ENCODE results near the gene MZT1.
"Not testable (repeated sequence)": the region's sequence is repeated elsewhere in the genome, so short reads cannot be mapped to it uniquely, and the experiment has no call there.

Gene MZT1, protein sequence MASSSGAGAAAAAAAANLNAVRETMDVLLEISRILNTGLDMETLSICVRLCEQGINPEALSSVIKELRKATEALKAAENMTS

DNA sequence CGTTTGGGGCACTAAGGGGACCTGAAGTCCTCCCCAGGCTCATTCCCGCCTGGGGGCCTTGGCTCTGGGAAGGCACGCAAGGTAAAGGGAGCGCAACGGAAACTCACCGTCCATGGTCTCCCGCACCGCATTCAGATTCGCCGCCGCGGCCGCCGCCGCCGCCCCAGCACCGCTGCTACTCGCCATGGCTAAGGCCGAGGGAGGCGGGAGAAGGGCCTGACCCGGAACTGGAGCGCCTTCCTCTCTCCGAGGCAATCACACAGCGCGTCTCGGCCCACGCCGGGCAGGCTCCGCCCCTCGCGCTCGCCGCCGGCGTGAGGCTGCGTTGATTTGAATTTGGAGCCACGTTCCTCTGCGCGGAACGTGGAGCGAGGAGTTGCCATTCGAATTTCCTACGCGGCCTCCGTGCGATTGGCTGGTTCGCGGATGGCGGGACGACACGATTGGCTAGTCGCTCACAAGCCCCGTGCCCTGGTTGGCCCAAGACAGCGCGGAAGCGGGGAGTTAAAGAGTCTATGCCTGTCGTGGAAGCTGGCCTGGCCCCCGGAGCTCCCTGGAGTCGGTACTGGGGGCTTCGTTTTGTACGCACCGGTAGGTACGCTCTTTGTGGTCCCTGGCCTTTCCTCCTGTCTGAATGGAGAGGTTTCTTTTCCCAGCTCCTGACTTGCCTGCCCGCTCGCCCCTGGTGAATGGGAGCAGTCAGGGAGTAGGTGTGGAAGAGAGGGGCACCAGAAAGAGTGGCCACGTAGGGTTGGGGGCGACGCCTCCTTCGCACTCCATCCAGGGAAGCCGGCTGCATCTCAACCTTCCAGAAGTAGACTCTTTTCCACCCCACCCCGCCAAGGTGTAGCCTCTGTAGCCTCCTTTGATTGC is at the start of gene MZT1, which contains the start of gene BORA:
Gene MZT1, minus strand, starts transcription at position 213 of the 873 bp plus-strand sequence. Its CDS starts 27 bp downstream, at position 186.
Gene BORA, plus strand, starts transcription at position 507 of the 873 bp plus-strand sequence. CDS start 1,018 bp downstream, outside the sequence.
- DNase-seq (ENCODE audit: low spot score) = peak; percentile 95

DNA sequence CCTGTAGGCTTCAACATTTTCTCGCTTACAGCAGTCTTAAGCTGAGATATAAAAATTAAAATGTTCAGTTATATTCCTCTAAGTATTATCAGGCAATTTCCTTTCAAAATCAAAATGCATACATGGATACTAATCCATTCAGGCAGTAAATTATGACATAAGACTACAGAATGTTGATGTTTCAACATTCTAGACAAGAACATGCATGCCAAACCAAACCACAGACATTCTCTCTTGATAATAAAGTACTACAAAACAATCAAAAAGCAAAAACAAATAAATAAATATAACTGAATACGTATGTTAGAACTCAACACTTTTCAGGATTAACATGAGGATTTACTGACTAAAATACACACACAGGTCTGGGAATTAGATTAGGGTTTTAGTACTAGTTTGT is 46.6 kb upstream of the MZT1 start:
- DNase-seq (ENCODE audit: low spot score) = no peak

DNA sequence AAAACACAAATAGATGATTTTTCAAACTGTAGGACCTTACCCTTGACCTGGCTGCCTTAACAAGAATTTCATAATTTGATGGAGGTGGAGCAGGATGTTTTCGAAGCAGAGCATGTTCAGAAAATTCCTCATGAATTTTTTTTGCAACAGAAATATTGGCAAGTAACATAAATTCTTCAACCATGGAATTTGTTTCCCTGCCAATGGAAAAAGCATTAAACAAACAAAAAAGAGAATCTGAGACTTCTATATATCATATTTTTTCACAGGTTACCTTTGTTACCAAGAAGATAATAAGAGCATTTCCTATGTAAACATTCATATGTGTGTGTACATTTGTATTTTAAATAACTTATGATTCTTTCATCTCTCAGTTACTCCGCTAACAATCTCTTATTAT is 36.0 kb upstream of the MZT1 start:
- no peak for DNase-seq (ENCODE audit: low spot score)

DNA sequence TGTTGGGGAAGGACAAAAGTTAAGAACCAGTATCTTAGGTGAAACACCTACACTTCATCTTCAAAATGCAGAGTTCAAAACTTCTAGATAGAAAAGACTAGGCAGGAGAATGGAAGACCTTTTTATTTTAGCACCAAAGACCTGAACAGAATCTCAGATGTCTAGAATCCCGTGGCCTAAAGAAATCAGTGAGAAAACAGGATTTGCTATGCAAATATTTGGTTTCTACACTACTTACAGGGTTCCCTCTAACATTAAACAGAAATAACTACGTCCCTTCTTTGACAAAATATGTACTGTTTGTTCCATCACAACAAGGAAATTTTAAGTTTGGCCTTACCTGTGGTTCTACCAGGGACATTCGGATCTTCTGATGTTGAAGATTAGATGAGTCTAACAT is 32.8 kb upstream of the MZT1 start:
- no peak for DNase-seq (ENCODE audit: low spot score)

DNA sequence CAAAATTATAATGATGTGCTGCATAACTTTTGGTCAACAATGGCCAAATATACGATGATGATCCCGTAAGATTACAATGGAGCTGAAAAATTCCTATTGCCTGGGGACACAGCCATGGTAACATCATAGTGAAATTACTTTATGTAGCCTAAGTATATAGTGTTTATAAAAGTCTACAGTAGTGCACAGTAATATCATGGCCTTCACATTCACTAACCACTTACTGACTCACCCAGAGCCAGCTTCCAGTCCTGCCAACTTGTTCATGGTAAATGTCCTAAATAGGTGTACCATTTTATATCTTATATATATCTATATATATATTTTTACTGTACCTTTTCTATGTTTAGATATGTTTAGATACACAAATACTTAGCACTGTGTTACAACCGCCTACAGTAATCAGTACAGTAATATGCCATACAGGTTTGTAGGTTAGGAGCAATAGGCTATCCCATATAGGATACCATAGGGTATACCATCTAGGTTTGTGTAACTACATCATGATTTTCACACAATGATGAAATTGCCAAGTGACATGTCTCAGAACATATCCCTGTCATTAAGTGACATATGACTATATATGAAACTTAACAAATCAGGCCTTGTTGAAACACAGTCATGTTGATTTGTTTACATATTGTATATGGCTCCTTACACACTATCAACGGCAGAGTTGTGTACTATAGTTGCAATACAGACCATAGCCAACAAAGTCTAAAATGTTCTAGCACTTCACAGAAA is 30.5 kb upstream of the MZT1 start:
- DNase-seq (ENCODE audit: low spot score) = no peak

DNA sequence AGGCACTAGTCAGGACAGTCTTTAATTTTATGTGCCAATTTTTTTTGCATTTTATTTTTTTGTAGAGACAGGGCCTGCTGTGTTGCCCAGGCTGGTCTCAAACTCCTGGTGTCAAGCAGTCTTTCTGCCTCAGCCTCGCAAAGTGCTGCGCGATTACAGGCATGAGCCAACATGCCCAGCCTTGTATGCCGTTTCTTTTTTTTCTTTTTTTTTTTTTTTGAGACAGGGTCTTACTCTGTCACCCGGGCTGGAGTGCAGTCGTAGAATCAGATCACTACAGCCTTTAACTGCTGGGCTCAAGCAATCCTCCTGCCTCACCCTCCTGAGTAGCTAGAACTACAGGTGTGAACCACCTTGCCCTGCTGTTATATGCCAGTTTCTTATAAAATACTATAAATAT is 26.7 kb upstream of the MZT1 start:
- DNase-seq (ENCODE audit: low spot score) = no peak

DNA sequence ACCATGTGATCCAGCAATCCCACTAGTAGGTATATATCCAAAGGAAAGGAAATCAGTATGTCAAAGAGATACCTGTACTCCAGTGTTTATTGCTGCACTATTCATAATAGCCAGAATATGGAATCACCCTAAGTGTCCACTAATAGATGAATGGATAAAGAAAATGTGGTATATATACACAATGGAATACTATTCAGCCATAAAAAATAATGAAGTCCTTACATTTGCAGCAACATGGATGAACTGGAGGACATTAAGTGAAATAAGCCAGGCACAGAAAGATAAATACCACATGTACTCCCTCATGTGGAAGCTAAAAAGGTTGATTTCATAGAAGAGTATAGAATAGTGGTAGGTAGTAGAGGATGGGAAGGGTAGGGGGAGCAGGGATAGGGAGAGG is 23.8 kb upstream of the MZT1 start:
- no peak for DNase-seq (ENCODE audit: low spot score)

DNA sequence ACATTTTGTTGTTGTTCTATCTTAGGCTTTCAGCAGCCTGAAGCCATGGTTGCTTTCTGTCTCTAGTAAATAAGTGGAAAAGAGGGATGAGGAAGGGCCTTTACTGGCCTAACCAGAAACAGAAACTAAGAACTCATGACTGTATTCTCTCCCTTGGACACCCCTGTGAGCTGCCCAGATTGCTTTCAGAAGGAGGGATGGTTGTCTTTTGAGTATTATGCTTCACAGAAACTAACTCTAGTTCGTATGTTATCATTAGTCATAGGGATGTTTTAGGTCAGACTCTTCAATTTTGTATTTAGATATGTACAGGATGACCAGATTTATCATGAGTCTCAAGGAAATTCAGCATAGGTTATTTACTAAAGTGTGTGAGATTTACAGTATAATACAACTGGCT is 17.8 kb upstream of the MZT1 start:
- DNase-seq (ENCODE audit: low spot score) = no peak

DNA sequence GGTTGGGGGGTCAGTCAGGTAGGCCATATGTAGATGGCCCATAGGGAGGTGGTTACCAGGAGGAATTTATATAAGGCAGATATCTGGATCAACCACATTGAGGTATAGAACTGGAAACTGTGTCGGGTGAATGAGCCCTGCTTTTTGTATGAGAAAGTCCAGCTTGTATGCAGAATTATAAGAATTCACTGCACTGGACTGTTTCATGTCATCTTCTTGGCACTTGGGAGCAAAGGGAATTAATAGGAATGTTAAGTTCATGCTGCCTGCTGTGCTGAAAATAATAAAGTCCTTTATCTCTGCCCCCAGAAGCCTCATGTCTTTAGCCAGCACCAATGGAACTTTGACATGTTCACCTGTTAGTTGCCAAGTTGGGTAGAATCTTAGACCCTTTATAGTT is 12.6 kb upstream of the MZT1 start:
- DNase-seq (ENCODE audit: low spot score) = no peak

DNA sequence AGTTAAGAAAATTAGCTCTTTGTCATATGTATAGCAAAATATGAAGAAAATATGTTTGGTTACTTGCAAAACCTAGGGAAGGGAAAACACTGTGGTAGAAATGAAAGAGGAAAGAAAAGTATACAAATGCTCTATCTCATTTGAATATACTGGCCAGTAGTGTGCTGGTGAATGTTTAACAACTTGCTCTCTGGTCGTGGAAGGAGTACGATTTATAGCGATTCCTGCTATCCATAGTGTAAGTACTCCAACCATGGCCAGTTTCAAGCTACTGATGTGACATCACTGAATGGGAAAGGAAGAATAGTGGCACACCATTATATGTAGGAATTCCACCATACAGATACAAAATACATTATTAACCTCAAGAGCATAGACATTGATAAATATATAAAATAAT is 9.6 kb upstream of the MZT1 start:
- DNase-seq (ENCODE audit: low spot score) = no peak

DNA sequence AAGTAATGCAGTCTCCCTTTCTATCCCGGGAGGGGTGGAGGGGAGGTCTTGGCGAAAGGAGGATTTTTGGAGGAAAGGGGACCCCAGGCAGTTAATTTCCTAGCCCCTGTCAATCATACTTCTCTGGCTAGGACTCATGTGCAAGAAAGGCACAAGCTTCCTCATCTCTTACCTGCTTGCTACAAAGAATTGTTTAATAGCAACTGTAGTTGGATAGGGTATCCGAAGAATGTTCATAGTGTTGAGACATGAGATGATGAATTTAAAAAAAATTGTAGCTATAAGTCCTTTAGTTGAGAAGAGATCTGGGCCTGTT is 819 bp upstream of the MZT1 start:
- DNase-seq (ENCODE audit: low spot score) = no peak

DNA sequence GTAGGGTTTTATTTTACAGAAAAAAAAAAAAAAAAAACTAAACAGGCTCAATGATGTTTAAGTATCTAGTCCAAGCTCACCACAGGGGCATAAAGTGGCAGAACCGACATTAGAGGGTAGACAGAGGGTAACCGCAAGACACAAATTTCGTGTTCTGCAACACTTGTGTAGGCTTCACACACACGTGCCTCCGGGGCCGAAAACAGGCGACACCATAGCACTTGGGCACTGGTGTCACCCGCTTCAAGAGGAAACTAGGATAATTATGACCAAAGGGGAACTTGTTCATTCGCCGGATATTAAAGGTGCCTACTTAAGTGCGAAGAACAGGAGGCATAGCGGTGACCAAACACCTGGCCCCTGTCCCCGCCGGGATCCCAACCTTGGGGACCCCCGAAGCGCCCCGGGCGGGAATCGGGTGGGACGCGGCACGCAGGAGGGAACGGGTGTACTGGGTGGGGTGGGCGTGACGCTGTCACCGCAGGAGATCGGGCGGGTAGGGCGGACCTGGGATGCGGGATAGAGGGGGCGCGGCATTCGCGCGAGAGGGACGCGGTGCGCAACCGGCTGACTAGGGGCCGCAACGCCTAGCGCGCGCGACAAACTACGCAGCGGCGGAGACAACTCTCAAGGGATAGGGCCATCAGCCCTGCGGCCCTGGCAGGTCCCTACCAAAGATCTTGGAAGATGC is 558 bp downstream of the MZT1 start:
- DNase-seq (ENCODE audit: low spot score) = peak; percentile 46

DNA sequence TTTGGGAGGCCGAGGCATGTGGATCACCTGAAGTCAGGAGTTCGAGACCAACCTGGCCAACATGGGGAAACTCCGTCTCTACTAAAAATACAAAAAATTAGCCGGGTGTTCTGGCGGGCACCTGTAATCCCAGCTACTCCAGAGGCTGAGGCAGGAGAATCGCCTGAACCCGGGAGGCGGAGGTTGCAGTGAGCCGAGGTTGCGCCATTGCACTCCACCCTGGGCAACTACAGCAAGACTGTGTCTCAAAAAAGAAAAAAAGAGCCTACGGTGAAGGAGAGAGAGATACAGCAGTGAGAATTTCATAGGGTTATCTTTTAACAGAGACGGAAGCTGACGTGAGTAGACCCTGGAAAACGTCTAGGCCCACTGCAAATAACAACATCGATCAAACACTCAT is 1.2 kb downstream of the MZT1 start:
- not testable (repeated sequence) for DNase-seq (ENCODE audit: low spot score)

DNA sequence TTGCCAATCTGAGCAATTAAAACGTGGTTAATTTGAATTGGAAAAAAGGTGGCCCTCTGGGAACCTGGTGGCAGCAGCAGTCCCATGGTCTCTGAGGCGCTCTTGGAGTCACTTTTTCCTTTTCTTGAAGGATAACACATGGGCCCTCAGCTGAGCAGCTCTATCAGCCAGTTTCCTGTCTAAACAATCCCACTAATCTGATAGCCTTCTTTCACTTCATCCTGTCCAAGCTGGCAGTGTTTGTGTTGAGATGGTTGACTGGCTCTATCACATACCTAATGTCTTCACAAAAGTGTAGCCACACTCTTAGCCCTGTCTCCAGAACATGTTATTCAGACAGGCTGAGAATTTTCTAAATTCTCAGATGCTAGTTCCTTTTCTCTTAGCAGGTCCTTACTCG is 10.7 kb downstream of the MZT1 start:
- no peak for DNase-seq (ENCODE audit: low spot score)

DNA sequence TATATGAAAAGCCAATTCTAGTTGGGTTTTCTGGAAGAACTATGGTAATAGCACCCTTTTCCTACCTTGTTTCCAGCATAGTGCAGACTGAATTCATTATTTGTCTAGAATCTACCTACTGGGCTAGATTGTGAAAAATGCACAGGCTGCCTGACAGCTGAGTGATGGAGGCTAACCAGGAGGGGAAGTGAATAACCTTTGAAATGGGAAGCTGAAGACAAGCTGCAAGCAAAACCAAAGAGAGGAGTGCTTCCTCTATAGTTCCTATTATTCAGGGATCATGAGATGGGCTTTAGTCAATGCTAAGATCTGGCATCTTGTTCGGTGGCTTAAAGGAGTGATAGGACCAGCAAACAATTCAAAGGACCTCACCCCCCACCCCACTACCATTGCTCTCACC is 26.9 kb downstream of the MZT1 start:
- no peak for DNase-seq (ENCODE audit: low spot score)

DNA sequence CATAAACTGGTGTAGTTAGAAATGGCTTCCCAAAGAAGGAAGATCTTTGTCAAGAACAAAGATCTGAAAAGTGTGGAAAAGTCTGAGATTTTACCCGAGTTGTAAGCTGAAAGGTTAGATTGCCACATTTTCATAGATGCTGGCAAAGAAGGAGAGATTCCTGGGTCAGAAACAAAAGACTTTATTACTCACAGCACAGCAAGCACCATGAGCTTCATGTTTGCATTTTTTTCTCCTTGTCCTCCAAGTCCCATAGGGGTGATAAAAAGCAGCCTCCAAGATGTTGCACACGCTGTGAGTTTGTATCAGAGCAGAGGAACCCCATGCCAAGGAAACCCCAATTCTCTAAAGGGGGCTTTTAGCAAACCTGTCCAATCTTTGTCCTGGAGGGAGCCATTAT is 29.3 kb downstream of the MZT1 start:
- DNase-seq (ENCODE audit: low spot score) = no peak

DNA sequence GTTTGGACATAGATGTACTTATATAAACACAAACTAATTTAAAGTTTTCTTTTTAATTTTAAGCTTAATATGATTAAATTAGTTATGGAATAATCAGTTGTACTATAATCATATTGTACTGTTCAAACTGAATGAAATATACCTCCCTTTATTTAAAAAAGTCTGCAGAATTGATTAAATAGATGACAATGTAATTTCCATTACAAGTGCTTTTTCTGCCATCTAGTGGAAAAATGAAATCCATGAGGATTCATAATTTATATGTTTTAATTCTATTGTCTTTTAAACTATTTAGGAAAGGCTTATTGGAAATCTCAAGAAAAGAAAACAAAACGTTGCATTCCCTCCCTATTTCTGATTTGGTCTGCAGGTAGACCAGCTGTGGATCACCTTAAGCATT is 30.9 kb downstream of the MZT1 start:
- no peak for DNase-seq (ENCODE audit: low spot score)

DNA sequence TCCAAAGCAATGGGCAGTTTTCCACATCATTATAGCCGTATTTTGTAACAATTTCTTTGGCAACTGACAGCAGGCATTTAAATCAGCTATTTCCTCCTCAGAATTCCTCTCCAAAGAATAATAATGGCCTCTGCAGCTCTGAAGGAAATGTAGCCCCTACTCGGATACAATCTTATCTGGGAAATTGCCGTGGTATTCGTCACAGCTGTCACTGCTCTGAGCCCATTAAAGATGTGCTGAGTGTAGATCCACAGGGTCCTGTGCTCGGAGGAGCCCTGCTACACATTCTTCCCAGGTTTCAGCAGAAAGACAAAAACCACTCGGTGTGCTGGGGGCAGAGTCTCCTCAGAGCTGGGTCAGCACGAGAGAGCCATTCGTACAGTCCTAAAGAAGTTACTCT is 33.1 kb downstream of the MZT1 start:
- no peak for DNase-seq (ENCODE audit: low spot score)

DNA sequence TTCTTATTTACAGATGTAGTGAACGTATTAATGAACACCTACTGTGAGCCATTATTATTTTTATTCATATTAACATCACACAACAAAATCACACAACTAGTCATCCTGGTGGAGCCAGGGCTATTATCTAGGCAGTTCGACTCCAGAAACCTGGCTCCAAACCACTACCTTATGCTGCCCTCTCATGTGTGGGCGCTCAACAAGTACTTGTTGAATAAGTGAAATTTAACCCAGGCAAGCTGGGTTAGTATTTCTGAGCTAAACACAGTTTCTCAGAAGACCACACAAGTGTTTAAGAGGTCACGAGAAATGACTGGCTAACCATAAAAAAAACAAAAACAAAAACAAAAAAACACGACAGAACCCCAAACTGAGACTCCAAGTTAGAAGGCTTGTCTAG is 33.6 kb downstream of the MZT1 start:
- DNase-seq (ENCODE audit: low spot score) = no peak

DNA sequence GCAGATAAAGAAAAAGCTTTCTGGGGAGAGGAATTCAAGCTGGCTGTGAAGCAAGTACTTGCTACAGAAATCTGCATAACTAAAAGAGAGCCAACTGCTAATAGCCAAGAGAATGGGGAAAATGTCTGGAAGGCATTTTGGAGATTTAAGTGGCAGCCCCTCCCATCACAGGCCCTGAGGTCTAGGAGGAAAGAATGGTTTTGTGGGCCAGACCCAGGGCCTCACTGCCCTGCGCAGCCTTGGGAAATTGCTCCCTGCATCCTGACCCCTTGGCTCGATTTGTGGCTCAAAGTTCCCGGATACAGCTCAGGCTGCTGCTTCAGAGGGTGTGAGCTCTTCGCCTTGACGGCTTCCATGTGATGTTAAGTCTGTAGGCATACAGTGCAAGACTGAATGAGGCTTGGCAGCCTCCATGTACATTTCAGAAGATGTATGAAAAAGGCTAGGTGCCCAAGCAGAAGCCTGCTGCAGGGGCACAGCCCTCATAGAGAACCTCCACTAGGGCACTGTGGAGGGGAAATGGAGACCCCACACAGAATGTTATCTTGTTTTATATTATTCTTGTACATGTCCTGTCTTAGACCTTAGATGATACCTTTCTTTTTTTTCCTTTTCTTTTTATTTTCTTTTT is 34.4 kb downstream of the MZT1 start:
- no peak for DNase-seq (ENCODE audit: low spot score)

DNA sequence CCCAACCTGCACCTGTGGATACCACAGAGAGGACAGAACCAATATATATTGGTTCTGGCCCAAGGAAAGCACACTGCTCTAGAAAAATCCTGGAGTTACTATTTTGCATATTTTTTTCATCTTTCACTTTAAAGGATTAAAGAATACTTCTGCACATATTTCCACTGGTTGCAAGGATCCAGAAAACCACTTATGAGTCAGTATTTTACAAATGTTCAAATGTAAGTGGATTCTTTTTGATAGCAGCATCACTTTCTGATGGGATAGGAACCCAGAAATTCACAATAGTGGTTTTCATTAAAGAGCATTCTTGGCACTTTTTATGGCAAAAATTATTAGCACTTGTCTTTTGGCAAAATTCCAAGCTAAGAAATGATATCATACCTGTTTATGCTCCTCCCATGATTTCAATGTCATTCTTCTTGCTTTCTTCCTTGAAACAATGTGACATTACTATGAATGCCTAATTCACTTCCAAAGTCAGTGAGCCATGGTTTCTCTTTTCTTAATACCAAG is 38.2 kb downstream of the MZT1 start:
- no peak for DNase-seq (ENCODE audit: low spot score)

DNA sequence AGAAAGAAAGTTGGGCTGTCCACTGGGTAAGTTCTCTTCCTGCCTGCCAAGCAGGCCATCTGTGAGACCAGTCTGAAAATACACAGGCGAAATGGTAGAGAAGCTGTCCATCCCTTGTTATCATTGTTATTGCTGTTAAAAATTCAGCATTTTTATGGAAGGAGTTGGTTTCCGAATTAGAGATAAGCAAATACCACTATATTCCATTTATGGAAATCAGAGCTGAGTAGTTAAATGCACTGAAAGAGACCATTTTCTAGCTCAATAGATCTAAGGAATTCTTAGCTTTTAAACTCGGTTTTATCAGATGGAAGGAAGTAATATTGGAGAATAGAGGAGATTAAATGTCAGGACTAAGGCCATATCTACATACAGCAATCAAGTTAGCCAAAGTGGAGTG is 40.7 kb downstream of the MZT1 start:
- DNase-seq (ENCODE audit: low spot score) = no peak
